Activated T-cell treated with anti-CD3 and anti-CD28 coated beads, Interleukin-2, amount 50 U/mL, for 4 hours (primary cell): ENCODE results near the gene SLC47A1. TPM values are rescaled to one million over a fixed set of nuclear protein-coding genes. Genes with fewer than 3 reads are reported as not detected.
A peak's percentile ranks its signal among the peaks of the same experiment; 100 is the strongest.
"Not testable (repeated sequence)": the region's sequence is repeated elsewhere in the genome, so short reads cannot be mapped to it uniquely, and the experiment has no call there.

Experiments used
- ATAC-seq, 2 donors: fragments of 200-7000 bp; cut with Tn5 transposase; one replicate each; pipeline ENCODE4 v1.10.0; 2021
- DNase-seq: peaks from one replicate; pipeline ENCODE4 v3.0.0-alpha.2; 2020
- H3K27me3 Mint-ChIP-seq: one replicate; pipeline ENCODE4 v1.8.0; 2021; ENCODE audit warnings: low read depth, mixed read lengths
- H3K36me3 Mint-ChIP-seq: one replicate; pipeline ENCODE4 v1.8.0; 2022; ENCODE audit warnings: mixed read lengths; ENCODE audit not compliant: insufficient read depth
- H3K4me1 Mint-ChIP-seq: one replicate; pipeline ENCODE4 v1.8.0; 2021; ENCODE audit warnings: low read depth, mixed read lengths
- H3K4me3 Mint-ChIP-seq: one replicate; pipeline ENCODE4 v1.8.0; 2021; ENCODE audit warnings: mild to moderate bottlenecking, moderate library complexity, mixed read lengths
- H3K9me3 Mint-ChIP-seq: one replicate; pipeline ENCODE4 v1.8.0; 2021; ENCODE audit warnings: mixed read lengths
- total RNA-seq, 3 donors: library from RNA; stranded (reverse); gene quantifications; one replicate each; pipeline ENCODE4 v1.2.1, GENCODE V29; 2021

Gene SLC47A1, protein sequence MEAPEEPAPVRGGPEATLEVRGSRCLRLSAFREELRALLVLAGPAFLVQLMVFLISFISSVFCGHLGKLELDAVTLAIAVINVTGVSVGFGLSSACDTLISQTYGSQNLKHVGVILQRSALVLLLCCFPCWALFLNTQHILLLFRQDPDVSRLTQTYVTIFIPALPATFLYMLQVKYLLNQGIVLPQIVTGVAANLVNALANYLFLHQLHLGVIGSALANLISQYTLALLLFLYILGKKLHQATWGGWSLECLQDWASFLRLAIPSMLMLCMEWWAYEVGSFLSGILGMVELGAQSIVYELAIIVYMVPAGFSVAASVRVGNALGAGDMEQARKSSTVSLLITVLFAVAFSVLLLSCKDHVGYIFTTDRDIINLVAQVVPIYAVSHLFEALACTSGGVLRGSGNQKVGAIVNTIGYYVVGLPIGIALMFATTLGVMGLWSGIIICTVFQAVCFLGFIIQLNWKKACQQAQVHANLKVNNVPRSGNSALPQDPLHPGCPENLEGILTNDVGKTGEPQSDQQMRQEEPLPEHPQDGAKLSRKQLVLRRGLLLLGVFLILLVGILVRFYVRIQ
- under 1 TPM; 0.28 to 0.58 (median 0.54) TPM for total RNA-seq

DNA sequence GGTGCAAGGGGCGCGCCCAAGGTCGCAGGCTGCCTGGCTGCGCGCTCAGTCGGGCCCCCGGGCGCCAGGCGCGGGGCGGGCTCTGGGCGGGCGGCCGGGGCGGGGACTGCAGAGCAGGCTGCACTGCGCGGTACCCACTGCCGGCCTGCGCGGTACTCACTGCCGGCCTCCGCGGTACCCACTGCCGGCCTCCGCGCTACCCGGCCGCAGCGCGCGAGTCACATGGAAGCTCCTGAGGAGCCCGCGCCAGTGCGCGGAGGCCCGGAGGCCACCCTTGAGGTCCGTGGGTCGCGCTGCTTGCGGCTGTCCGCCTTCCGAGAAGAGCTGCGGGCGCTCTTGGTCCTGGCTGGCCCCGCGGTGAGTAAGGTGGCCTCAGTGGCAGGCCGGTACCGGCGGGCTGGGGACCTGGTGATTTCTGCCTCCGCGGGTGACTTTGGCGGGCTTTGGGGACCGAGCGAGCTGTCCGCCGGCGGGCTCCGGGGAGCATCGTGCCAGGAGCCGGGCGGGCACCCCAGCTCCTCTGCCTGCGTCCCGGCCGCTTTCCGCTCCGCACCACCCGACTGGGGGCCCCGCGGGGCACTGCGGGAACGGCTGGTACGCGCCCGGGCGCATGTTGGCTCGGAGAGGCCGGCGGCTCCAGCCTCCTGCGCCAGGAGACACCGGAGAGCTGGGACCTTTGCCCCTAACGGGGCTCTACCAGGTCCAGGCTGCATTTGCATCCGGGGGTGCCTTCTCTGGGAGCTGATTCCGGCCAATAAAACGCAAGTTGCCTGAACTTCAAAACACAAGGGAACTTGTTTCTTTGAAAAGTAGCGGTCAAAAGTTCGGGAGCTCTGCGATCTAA lies at the start of gene SLC47A1:
TSS of gene SLC47A1 (plus strand) at position 137 of the 844 bp plus-strand sequence. CDS start at position 223, 86 bp downstream.
- Mint-ChIP-seq H3K9me3 (no peaks in the 10 kb centered on the region), H3K27me3 (peaks cover 40% of the 10 kb centered on the region), H3K4me3 (peak within 1 kb of the TSS; percentile 67), H3K4me1 (peaks cover 14% of the 10 kb centered on the region), H3K36me3 (no peaks in the 10 kb centered on the region)
- peak; percentile 76 to 85 for ATAC-seq
- no peak for DNase-seq

DNA sequence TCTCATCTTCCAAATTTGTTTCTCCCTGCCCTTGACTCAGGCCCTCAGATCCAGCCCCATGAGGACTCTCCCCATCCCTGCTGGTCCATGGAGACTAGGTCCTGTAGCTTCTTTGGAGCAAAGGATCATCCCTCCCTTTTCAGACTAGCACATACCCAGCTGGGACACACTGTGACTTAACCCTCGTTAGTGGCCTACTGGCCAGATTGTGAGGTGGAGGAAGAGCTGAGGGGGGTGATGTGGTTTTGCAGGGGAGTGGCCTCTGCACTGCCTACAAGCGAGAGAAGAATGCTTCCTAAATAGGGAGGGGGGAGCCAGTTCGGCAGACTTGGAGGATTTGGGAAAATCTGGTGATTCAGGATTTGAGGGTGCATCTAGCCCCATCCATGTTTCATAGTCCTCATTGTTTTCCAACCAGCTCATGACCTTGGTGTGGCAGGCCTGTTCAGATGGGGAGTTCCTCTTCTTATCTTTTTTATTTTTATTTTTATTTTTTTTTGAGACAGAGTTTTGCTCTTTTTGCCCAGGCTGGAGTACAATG lies 47.8 kb upstream of the SLC47A1 start:
- H3K9me3 Mint-ChIP-seq = no peaks in the 10 kb centered on the region
- ATAC-seq (no peak), DNase-seq (no peak)
- no peaks in the 10 kb centered on the region for H3K4me1 Mint-ChIP-seq
- no peak overlapping the region for H3K4me3 Mint-ChIP-seq
- H3K27me3 Mint-ChIP-seq = peaks cover 9% of the 10 kb centered on the region
- no peaks in the 10 kb centered on the region for H3K36me3 Mint-ChIP-seq

DNA sequence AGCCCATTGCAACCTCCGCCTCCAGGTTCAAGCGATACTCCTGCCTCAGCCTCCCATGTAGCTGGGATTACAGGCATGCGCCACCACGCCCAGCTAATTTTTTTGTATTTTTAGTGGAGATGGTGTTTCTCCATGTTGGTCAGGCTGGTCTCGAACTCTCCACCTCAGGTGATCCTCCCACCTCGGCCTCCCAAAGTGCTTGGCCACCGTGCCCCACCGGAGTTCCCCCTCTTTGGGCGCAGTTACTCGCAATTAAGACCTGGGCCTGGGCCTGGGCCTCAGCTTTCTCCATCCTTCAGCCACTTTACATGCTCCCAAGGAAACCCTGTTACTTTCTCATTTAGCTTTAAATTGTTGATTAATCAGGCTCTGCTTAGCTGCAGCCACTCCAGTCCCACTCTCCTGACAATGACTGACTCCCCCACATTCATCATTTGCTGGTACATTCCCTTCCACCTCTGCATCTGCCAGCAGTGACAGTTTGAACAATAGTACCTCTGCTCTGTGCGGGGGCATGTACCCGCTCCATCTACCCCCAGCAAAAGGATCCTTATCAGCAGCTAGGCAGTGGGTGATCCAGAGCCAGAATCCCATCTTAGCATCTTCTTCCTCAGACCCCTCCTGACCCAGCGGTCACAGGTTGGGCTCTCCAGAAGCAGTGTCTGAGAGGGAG lies 47.2 kb upstream of the SLC47A1 start:
- H3K9me3 Mint-ChIP-seq = no peaks in the 10 kb centered on the region
- H3K4me3 Mint-ChIP-seq = no peak overlapping the region
- ATAC-seq (no peak), DNase-seq (no peak)
- H3K36me3 Mint-ChIP-seq = no peaks in the 10 kb centered on the region
- no peaks in the 10 kb centered on the region for H3K4me1 Mint-ChIP-seq
- H3K27me3 Mint-ChIP-seq = peaks cover 10% of the 10 kb centered on the region

DNA sequence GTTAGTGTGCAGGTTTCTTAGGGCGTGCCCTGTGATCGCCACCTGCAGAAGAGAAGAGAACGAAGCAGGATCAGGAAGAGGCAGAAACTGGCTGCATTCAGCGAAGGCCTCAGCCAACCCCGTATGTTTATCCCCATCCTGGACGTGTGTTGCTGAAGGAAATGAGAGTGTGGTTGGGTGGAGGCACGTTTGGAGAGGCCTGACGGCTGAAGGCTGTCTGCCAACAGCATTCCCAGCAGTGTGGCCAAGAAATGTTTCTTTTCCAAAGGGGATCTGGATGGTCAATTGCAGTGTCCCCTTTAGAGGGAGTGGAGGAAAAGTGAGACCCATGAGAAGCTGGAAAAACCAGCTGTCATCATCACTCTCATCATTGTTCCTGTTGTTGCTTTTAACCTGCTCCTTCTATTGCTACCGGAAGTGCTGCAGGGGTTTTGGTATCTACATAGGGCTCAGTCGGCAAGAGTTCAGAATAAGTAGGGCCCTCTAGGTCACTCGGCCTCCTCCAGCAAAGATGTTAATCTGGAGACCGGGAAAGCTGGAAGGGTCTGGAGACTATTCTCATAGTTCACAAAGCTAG lies 46.5 kb upstream of the SLC47A1 start:
- Mint-ChIP-seq H3K4me1 (no peaks in the 10 kb centered on the region), H3K9me3 (no peaks in the 10 kb centered on the region), H3K36me3 (no peaks in the 10 kb centered on the region), H3K27me3 (peaks cover 10% of the 10 kb centered on the region), H3K4me3 (no peak overlapping the region)
- ATAC-seq = no peak
- DNase-seq = no peak

DNA sequence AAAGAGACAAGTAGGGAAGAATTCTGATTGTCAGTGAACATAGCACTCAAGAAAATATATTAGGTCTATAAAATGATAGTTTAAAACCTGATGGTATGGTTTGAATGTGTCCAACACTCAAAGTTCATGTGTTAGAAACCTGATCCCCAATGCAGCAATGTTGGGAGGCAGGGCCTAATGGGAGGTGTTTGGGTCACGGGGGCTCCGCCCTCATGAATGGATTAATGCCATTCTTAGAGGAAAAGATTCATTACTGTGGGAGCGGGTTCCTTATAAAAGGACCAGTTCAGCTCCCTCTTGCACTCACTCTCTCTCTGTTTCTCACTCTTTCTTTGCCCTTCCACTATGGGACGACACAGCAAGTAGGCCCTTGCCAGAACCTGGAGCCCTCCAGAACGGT lies 41.5 kb upstream of the SLC47A1 start:
- no peak overlapping the region for H3K4me3 Mint-ChIP-seq
- H3K4me1 Mint-ChIP-seq = no peaks in the 10 kb centered on the region
- H3K36me3 Mint-ChIP-seq = no peaks in the 10 kb centered on the region
- DNase-seq (no peak), ATAC-seq (no peak)
- H3K27me3 Mint-ChIP-seq = peaks cover 10% of the 10 kb centered on the region
- no peaks in the 10 kb centered on the region for H3K9me3 Mint-ChIP-seq

DNA sequence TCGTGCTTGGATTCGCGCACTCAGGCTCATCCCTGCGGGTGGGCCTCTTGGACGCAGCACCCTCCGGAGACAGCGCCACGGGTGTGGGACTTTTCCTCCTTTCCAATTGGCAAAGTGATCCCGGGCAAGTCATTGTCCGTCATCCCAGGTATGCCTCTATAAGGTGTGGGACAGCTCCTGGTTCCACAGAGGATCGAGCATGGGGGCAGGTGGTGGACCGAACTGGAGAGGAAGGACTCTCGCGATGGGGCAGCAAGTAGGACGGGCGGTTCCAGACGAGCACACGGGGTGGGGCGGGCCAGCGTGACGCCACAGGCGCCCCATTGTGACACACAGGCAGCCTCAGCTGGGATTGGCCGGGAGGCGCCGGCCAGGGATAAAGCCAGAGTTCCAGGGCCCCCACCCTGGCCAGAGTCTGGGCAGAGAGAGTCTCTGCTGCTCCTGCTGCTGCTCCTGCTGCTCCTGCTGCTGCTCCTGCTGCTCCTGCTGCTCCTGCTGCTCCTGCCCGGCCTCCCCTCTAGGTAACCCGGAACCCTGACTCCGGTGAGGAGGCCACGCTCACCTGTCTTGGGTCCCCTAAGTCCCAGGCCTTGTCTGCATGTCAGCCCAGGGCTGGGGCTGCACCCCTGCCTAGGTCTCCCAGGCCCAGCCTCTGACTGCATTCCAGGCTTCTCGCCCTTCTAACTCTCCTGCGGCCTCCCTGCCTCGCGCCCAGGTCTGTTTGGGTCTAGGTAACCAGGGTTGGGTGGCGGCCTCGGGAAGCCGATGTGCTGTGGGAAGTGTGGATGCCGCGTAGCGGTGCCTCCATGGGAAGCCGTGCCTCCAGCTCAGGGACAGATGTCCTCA lies 38.5 kb upstream of the SLC47A1 start:
- DNase-seq = no peak
- H3K36me3 Mint-ChIP-seq = no peaks in the 10 kb centered on the region
- no peak for ATAC-seq
- no peaks in the 10 kb centered on the region for H3K9me3 Mint-ChIP-seq
- H3K4me3 Mint-ChIP-seq = no peak overlapping the region
- peaks cover 2% of the 10 kb centered on the region for H3K27me3 Mint-ChIP-seq
- H3K4me1 Mint-ChIP-seq = no peaks in the 10 kb centered on the region

DNA sequence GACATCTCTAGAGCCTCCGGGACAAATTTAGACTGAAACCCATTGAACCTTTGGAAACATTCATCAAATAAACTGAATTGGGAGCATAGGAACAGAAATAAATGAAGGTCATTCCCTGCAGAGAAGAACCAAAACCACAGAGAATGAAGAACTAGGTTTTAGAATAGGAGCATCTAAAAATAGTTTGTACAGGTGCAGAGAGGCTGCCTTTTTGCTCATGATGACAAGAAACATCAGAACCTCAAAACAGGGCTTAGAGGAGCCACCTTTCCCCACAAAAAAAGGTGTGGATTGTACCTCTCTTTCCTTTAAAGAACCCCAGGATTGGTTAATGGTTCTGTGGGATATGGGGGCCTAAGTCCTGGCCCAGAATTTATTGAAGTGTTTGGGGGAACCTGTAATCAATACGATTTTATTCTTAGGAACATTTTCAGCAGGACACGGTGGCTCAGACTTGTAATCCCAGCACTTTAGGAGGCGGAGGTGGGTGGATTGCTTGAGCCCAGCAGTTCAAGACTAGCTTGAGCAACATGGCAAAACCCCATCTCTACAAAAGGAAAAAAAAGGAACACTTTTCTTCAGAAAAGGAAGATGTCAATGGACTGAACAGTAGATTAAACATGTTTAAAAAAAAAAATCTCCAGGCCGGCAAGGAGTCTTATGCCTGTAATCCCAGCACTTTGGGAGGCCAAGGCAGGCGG lies 37.7 kb upstream of the SLC47A1 start:
- H3K4me3 Mint-ChIP-seq = no peak overlapping the region
- peaks cover 2% of the 10 kb centered on the region for H3K27me3 Mint-ChIP-seq
- H3K4me1 Mint-ChIP-seq = no peaks in the 10 kb centered on the region
- no peaks in the 10 kb centered on the region for H3K36me3 Mint-ChIP-seq
- ATAC-seq (no peak), DNase-seq (no peak)
- H3K9me3 Mint-ChIP-seq = no peaks in the 10 kb centered on the region

DNA sequence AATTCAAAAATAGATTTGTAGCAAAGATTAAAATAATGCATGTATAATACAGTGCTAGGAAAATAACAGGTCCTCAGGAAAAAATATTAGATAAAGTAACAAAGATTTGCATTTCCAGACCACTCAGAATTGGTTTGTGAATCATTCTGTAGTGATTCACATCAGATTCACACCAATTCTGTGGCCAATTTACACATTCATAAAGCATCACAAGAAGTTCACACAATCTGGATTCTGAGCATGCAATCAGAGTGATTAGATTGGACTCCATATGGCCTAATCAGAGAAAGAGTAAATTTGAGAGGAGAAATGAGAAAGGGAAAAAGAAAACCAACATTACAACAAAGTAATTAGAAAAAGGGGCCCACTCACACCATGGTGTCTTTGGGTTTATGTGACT lies 36.0 kb upstream of the SLC47A1 start:
- no peak for DNase-seq
- ATAC-seq = peak; percentile 32 to 42
- Mint-ChIP-seq H3K4me1 (peaks cover under 1% of the 10 kb centered on the region), H3K27me3 (peaks cover 2% of the 10 kb centered on the region), H3K9me3 (no peaks in the 10 kb centered on the region), H3K4me3 (no peak overlapping the region), H3K36me3 (no peaks in the 10 kb centered on the region)

DNA sequence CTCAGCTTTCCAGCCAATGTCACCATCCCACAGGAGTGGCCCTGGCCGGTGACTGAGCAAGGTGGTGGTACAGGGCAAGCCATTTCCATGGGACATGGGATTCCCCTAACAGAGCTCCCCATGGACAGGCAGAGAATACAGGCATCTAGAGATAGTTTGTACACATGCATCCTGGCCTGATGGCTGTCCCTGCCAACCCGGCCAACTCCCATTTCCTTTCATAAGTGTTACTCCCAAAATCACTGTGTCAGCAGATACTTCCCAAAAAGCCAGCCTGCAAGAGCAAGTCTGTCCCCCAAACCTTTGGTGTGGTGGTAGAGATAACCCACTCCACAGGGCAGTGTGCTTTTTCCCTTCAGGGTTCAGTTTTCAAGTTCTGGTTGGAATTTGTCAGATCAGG lies 32.4 kb upstream of the SLC47A1 start:
- Mint-ChIP-seq H3K4me1 (peaks cover 2% of the 10 kb centered on the region), H3K27me3 (peaks cover 2% of the 10 kb centered on the region), H3K9me3 (no peaks in the 10 kb centered on the region), H3K4me3 (no peak overlapping the region), H3K36me3 (no peaks in the 10 kb centered on the region)
- no peak for ATAC-seq
- no peak for DNase-seq

DNA sequence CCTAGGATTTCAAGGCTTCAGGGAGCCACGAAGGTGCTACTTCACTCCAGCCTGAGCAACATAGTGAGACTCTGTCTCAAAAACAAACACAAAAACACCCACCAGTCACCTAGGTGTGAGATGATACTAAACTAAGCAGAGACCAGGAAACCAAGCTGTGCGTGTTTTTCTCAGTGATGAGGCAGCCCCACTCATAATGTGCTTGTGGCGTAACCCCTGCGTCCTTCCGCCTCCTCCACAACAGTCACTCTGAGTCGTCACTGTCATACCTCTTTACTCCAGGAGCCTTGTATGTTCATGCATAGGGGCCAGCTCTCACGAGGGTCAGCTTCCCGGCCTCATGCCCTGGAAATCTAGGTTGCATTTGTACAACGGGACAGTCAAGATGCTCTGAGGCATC lies 31.1 kb upstream of the SLC47A1 start:
- H3K27me3 Mint-ChIP-seq = peaks cover 2% of the 10 kb centered on the region
- H3K9me3 Mint-ChIP-seq = no peaks in the 10 kb centered on the region
- DNase-seq (no peak), ATAC-seq (peak; percentile 78 to 86)
- no peak overlapping the region for H3K4me3 Mint-ChIP-seq
- H3K36me3 Mint-ChIP-seq = no peaks in the 10 kb centered on the region
- H3K4me1 Mint-ChIP-seq = peaks cover 2% of the 10 kb centered on the region

DNA sequence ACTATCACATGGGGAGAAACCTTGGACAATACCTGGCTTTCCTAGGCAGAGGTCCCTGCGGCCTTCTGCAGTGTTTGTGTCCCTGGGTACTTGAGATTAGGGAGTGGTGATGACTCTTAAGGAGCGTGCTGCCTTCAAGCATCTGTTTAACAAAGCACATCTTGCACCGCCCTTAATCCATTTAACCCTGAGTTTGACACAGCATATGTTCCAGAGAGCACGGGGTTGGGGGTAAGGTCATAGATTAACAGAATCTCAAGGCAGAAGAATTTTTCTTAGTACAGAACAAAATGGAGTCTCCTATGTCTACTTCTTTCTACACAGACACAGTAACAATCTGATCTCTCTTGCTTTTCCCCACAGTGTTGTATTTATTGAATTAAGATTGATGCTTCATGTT lies 28.1 kb upstream of the SLC47A1 start:
- ATAC-seq, H3K27me3 Mint-ChIP-seq: not testable (repeated sequence)
- H3K4me3 Mint-ChIP-seq = peak overlapping the region; percentile 40

DNA sequence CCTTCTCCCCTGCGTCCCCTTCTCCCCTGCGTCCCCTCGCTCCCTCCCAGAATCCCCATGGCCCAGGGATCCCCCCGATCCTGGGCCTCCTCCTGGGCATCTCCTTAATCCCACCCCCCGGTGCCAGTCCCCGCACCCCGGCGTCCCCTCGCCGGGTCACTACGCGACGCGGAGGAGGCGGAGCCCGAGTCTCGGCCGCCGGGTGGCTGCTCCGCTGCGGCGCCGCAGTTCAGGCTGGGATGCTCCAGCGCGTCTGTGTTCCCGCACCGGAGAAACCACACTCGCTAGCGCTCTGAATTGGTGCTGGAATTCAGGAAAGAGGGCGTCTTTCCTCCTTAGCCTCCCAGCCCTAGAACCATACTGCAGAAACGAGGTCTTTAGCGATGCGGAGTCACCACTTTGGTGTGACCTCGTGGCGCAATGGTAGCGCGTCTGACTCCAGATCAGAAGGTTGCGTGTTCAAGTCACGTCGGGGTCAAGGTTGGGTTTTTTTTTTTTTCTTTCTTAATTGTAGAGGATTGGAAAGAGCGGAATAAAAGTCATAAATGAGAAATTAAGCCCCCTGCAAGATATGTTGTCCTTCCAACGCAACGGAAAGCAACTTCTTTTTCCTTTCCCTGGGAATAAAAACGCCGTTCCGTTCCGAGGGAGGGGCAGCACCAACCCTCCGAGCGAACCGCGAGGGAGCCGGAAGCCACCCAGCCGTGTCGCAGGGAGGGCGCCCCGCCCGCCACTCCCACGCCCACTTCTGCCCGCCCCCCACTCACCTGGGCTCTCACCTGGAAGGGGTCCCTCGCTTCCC lies 25.7 kb upstream of the SLC47A1 start:
- peak overlapping the region; percentile 84 for H3K4me3 Mint-ChIP-seq
- peaks cover 2% of the 10 kb centered on the region for H3K36me3 Mint-ChIP-seq
- H3K9me3 Mint-ChIP-seq = no peaks in the 10 kb centered on the region
- H3K4me1 Mint-ChIP-seq = peaks cover 7% of the 10 kb centered on the region
- H3K27me3 Mint-ChIP-seq = peaks cover 3% of the 10 kb centered on the region
- ATAC-seq (peak; percentile 88 to 90), DNase-seq (peak; percentile 84)

More for the DNA sequence above, 28.1 kb upstream of the SLC47A1 start:
- not testable (repeated sequence) for H3K4me1 Mint-ChIP-seq, H3K36me3 Mint-ChIP-seq, H3K9me3 Mint-ChIP-seq, DNase-seq
